ENCODE results near the gene ADGRD2. TPM values are rescaled to one million over a fixed set of nuclear protein-coding genes. Genes with fewer than 3 reads are reported as not detected.

The ADGRD2 gene
- total RNA-seq, 1 experiment from 2014 or later: not detected

GRCh38 chr9:124495126-124496074 is 45.1 kb downstream of the ADGRD2 start:
- H3K27ac ChIP-seq: no peak overlapping the region
- H3K4me1 ChIP-seq (replicated peaks): no peaks in the 10 kb centered on the region
- H3K9me3 ChIP-seq (replicated peaks): no peaks in the 10 kb centered on the region
- no peak for DNase-seq (ENCODE audit: low read depth in 1 of 2, low spot score in 2 of 2)
- H3K36me3 ChIP-seq: no peaks in the 10 kb centered on the region
- H3K4me3 ChIP-seq: no peak overlapping the region
- peaks cover 2% of the 10 kb centered on the region for H3K27me3 ChIP-seq (replicated peaks)

- Histone ChIP-seq H3K9me3 (replicated peaks) (no peaks in the 10 kb centered on the region), H3K4me1 (replicated peaks) (no peaks in the 10 kb centered on the region), H3K27ac (no peak overlapping the region), H3K4me3 (no peak overlapping the region), H3K27me3 (replicated peaks) (peaks cover 3% of the 10 kb centered on the region), H3K36me3 (no peaks in the 10 kb centered on the region)
- no peak for DNase-seq (ENCODE audit: low read depth in 1 of 2, low spot score in 2 of 2)
Observed at GRCh38 chr9:124496075-124496449, 45.8 kb downstream of the ADGRD2 start.

- no peak overlapping the region for H3K4me3 ChIP-seq
- no peaks in the 10 kb centered on the region for H3K9me3 ChIP-seq (replicated peaks)
- H3K36me3 ChIP-seq: no peaks in the 10 kb centered on the region
- H3K27ac ChIP-seq: no peak overlapping the region
- no peak for DNase-seq (ENCODE audit: low read depth in 1 of 2, low spot score in 2 of 2)
- H3K4me1 ChIP-seq (replicated peaks): no peaks in the 10 kb centered on the region
- H3K27me3 ChIP-seq (replicated peaks): peaks cover 7% of the 10 kb centered on the region
Observed at GRCh38 chr9:124496463-124496862, 46.2 kb downstream of the ADGRD2 start.

GRCh38 chr9:124497441-124497840 is 47.2 kb downstream of the ADGRD2 start:
- Histone ChIP-seq H3K36me3 (no peaks in the 10 kb centered on the region), H3K27ac (no peak overlapping the region), H3K27me3 (replicated peaks) (peaks cover 17% of the 10 kb centered on the region), H3K4me3 (no peak overlapping the region), H3K9me3 (replicated peaks) (no peaks in the 10 kb centered on the region), H3K4me1 (replicated peaks) (no peaks in the 10 kb centered on the region)
- no peak for DNase-seq (ENCODE audit: low read depth in 1 of 2, low spot score in 2 of 2)

- no peak overlapping the region for H3K27ac ChIP-seq
- no peak overlapping the region for H3K4me3 ChIP-seq
- peaks cover 23% of the 10 kb centered on the region for H3K27me3 ChIP-seq (replicated peaks)
Observed at GRCh38 chr9:124498040-124498439, 47.8 kb downstream of the ADGRD2 start.

GRCh38 chr9:124498499-124499146 is 48.4 kb downstream of the ADGRD2 start:
- no peaks in the 10 kb centered on the region for H3K36me3 ChIP-seq
- H3K27me3 ChIP-seq (replicated peaks): peaks cover 29% of the 10 kb centered on the region
- no peaks in the 10 kb centered on the region for H3K4me1 ChIP-seq (replicated peaks)
- H3K9me3 ChIP-seq (replicated peaks): no peaks in the 10 kb centered on the region
- H3K27ac ChIP-seq: no peak overlapping the region
- DNase-seq (ENCODE audit: low read depth in 1 of 2, low spot score in 2 of 2): no peak
- no peak overlapping the region for H3K4me3 ChIP-seq

More at GRCh38 chr9:124498040-124498439, 47.8 kb downstream of the ADGRD2 start:
- H3K36me3 ChIP-seq: no peaks in the 10 kb centered on the region
- DNase-seq (ENCODE audit: low read depth in 1 of 2, low spot score in 2 of 2): no peak
- H3K4me1 ChIP-seq (replicated peaks): no peaks in the 10 kb centered on the region
- no peaks in the 10 kb centered on the region for H3K9me3 ChIP-seq (replicated peaks)

GRCh38 chr9:124499216-124499615 is 49.0 kb downstream of the ADGRD2 start:
- no peaks in the 10 kb centered on the region for H3K36me3 ChIP-seq
- peaks cover 34% of the 10 kb centered on the region for H3K27me3 ChIP-seq (replicated peaks)
- H3K4me3 ChIP-seq: no peak overlapping the region
- no peak overlapping the region for H3K27ac ChIP-seq
- DNase-seq (ENCODE audit: low read depth in 1 of 2, low spot score in 2 of 2): no peak
- H3K9me3 ChIP-seq (replicated peaks): no peaks in the 10 kb centered on the region
- peaks cover 3% of the 10 kb centered on the region for H3K4me1 ChIP-seq (replicated peaks)

GRCh38 chr9:124500028-124500795 is 50.0 kb downstream of the ADGRD2 start:
- H3K27me3 ChIP-seq (replicated peaks): peaks cover 42% of the 10 kb centered on the region
- no peak for DNase-seq (ENCODE audit: low read depth in 1 of 2, low spot score in 2 of 2)

GRCh38 chr9:124500796-124501611 is 50.8 kb downstream of the ADGRD2 start:
- peaks cover 47% of the 10 kb centered on the region for H3K27me3 ChIP-seq (replicated peaks)

More at GRCh38 chr9:124500028-124500795, 50.0 kb downstream of the ADGRD2 start:
- Histone ChIP-seq H3K4me1 (replicated peaks) (peaks cover 5% of the 10 kb centered on the region), H3K36me3 (no peaks in the 10 kb centered on the region), H3K27ac (no peak overlapping the region), H3K9me3 (replicated peaks) (no peaks in the 10 kb centered on the region), H3K4me3 (no peak overlapping the region)

GRCh38 chr9:124501771-124502320 is 51.6 kb downstream of the ADGRD2 start:
- no peaks in the 10 kb centered on the region for H3K36me3 ChIP-seq
- no peak for DNase-seq (ENCODE audit: low read depth in 1 of 2, low spot score in 2 of 2)
- H3K9me3 ChIP-seq (replicated peaks): no peaks in the 10 kb centered on the region
- peaks cover 5% of the 10 kb centered on the region for H3K4me1 ChIP-seq (replicated peaks)
- H3K27me3 ChIP-seq (replicated peaks): peaks cover 47% of the 10 kb centered on the region
- H3K4me3 ChIP-seq: no peak overlapping the region
- H3K27ac ChIP-seq: no peak overlapping the region

More at GRCh38 chr9:124500796-124501611, 50.8 kb downstream of the ADGRD2 start:
- Histone ChIP-seq H3K36me3 (no peaks in the 10 kb centered on the region), H3K4me3 (no peak overlapping the region), H3K4me1 (replicated peaks) (peaks cover 5% of the 10 kb centered on the region), H3K9me3 (replicated peaks) (no peaks in the 10 kb centered on the region), H3K27ac (no peak overlapping the region)
- DNase-seq (ENCODE audit: low read depth in 1 of 2, low spot score in 2 of 2): no peak

- no peak for DNase-seq (ENCODE audit: low read depth in 1 of 2, low spot score in 2 of 2)
- no peaks in the 10 kb centered on the region for H3K9me3 ChIP-seq (replicated peaks)
- H3K4me3 ChIP-seq: no peak overlapping the region
- H3K27ac ChIP-seq: no peak overlapping the region
- H3K36me3 ChIP-seq: no peaks in the 10 kb centered on the region
- H3K27me3 ChIP-seq (replicated peaks): peaks cover 47% of the 10 kb centered on the region
- peaks cover 5% of the 10 kb centered on the region for H3K4me1 ChIP-seq (replicated peaks)
Observed at GRCh38 chr9:124502711-124503702, 52.8 kb downstream of the ADGRD2 start.
